ENCODE results near the gene KIF16B. TPM values are rescaled to one million over a fixed set of nuclear protein-coding genes. Genes with fewer than 3 reads are reported as not detected.

The KIF16B gene
- total and polyA plus RNA-seq, 2 of the 13 experiments (the other 11 are each of a cell fraction or from before 2014, with no cell fraction given) = 6.9 to 18.0 TPM

- TF ChIP-seq HNF1A (IDR thresholded peaks at IDR 0.05; ENCODE audit: low read depth) (peak; percentile 67), HNF1A (CRISPR knock-in tag; IDR thresholded peaks at IDR 0.05; ENCODE audit: borderline replicate concordance) (peak; percentile 74; the same call in 1 of the 2 replicates), ZNF17 (CRISPR knock-in tag; IDR thresholded peaks at IDR 0.05) (no peak), FOXA1 (IDR thresholded peaks at IDR 0.05) (no peak), FOXA1 (CRISPR knock-in tag; IDR thresholded peaks at IDR 0.05) (0 out of 2 replicates have a peak, but pooled peaks have one; percentile 24), PTBP1 (IDR thresholded peaks at IDR 0.05; ENCODE audit: low read depth, low read length, poor library complexity, severe bottlenecking) (no peak), ZNF382 (CRISPR knock-in tag; IDR thresholded peaks at IDR 0.05; ENCODE audit: borderline replicate concordance) (no peak), GTF2F1 (IDR thresholded peaks at IDR 0.05; ENCODE audit: low read length) (no peak), FOXO1 (CRISPR knock-in tag; IDR thresholded peaks at IDR 0.05) (peak; percentile 43; the same call in 1 of the 2 replicates), ZNF891 (CRISPR knock-in tag; IDR thresholded peaks at IDR 0.05) (no peak), ZNF691 (CRISPR knock-in tag; IDR thresholded peaks at IDR 0.05; ENCODE audit: borderline replicate concordance, low read depth) (no peak), MYC (CRISPR knock-in tag; IDR thresholded peaks at IDR 0.05; ENCODE audit: borderline replicate concordance) (0 out of 2 replicates have a peak, but pooled peaks have one; percentile 23), ZNF737 (CRISPR knock-in tag; IDR thresholded peaks at IDR 0.05; ENCODE audit: borderline replicate concordance) (0 out of 2 replicates have a peak, but pooled peaks have one; percentile 80), ZSCAN9 (CRISPR knock-in tag; IDR thresholded peaks at IDR 0.05; ENCODE audit: borderline replicate concordance) (peak; percentile 68; the same call in 1 of the 2 replicates), DR1 (CRISPR knock-in tag; IDR thresholded peaks at IDR 0.05) (no peak), PPARG (CRISPR knock-in tag; conservative IDR thresholded peaks at IDR 0.05) (0 out of 2 replicates have a peak, but pooled peaks have one; percentile 19), ISL2 (CRISPR knock-in tag; IDR thresholded peaks at IDR 0.05) (peak; percentile 41; the same call in 1 of the 2 replicates), HOMEZ (CRISPR knock-in tag; IDR thresholded peaks at IDR 0.05; ENCODE audit: low read depth) (peak; percentile 53; the same call in 1 of the 2 replicates), RARG (CRISPR knock-in tag; IDR thresholded peaks at IDR 0.05; ENCODE audit: low read depth) (no peak), POLR2A (IDR thresholded peaks at IDR 0.05; ENCODE audit: insufficient read depth in 1 of 2, low read depth in 2 of 2, low read length in 2 of 2) (0 out of 4 replicates have a peak, but pooled peaks of 1 of the 2 experiments have one; percentile 20), GLI4 (CRISPR knock-in tag; IDR thresholded peaks at IDR 0.05; ENCODE audit: borderline replicate concordance) (no peak), ZNF7 (CRISPR knock-in tag; IDR thresholded peaks at IDR 0.05) (no peak), FOXP1 (IDR thresholded peaks at IDR 0.05) (no peak), FOXP1 (CRISPR knock-in tag; IDR thresholded peaks at IDR 0.05) (peak; percentile 62), POGK (CRISPR knock-in tag; conservative IDR thresholded peaks at IDR 0.05) (no peak)
Observed at GRCh38 chr20:16417001-16417400, 156.2 kb downstream of the KIF16B start (continued).
